Middle frontal gyrus (tissue), 1 donor: ENCODE results near the gene FUS.
"Not testable (repeated sequence)": the region's sequence is repeated elsewhere in the genome, so short reads cannot be mapped to it uniquely, and the experiment has no call there.

Experiments
- DNase-seq: peaks from one replicate; pipeline ENCODE4 v3.0.0-alpha.2; 2015; ENCODE audit warnings: low spot score; ENCODE audit errors: extremely low spot score

FUS gene

DNA sequence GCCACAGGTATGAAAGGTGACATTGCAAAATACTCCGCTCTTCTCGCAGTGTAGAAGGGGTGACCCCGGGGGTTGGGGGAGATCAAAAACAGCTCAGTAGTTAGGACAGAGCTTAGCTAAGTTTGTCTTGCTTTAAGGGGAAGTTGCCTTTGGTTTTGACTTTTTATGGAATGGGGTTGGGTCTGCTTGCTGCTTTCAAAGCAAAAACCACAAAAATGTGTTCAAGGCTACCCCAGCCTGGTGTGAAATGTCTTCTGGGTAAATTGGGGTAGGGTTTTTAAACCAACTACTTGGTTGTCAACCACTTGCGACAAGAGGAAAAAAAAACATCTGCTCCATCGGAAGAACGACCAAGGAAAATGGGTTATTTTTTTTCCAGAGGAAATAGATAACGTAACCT, 6.2 kb downstream of the FUS start:
- no peak for DNase-seq

DNA sequence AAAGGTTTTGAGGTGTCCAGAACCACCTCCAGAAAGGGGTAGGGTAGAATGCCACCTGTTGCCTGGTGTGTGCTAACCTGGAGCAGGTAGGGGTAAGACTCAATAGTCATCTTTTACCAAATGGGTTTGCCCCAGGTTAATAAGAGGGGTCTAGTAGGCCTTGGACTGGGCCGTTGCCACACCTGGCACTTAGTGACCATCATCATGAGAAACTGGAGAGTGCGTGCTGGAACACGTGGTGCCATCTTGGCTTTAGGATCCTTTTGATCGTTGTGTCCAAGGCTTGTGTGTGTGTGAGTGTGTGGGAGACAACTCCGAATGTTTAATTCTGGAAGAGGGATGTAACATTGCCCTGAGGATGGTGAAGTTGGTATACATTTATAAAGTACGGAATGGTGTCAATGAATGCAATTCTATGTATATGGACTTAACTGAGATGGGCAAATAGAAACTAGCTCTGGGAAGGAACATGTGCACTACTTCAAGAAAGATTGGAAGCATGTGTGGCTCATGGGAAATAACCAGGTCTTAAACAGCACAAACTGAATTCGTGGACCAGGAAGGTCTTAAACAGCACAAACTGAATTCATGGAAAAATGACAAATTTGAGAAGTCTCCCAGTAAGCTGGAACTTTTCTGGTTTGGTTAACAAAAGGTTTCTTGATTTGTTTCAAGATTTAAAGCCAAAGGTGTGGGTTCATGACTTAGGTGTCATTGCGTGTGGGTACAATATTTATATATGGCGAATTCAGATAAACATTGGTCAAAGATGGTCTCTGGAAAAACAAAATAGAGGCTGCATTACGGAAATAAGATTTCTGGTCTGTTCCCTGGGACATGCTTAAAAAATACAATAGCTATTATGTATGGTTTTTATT, 7.2 kb downstream of the FUS start:
- DNase-seq, result no peak

DNA sequence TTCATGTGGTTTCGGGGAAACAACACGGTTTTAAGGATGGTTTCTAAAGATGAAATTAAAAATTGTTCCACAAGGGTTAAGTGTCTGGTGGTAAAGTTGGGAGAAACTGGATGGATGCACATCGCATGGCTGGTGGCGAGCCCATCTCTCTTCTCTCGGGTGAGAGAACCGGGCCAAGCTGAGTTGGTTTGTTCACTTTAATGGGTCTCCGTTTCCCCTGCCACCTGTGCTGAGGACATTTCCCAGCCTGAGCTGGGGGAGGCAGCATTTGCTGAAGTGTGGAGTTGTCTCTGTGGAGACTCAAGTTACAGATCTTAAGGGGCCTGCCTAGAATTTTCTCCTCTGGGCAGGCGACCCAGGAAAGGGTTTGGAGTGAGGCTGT, 7.9 kb downstream of the FUS start:
- DNase-seq, result no peak

DNA sequence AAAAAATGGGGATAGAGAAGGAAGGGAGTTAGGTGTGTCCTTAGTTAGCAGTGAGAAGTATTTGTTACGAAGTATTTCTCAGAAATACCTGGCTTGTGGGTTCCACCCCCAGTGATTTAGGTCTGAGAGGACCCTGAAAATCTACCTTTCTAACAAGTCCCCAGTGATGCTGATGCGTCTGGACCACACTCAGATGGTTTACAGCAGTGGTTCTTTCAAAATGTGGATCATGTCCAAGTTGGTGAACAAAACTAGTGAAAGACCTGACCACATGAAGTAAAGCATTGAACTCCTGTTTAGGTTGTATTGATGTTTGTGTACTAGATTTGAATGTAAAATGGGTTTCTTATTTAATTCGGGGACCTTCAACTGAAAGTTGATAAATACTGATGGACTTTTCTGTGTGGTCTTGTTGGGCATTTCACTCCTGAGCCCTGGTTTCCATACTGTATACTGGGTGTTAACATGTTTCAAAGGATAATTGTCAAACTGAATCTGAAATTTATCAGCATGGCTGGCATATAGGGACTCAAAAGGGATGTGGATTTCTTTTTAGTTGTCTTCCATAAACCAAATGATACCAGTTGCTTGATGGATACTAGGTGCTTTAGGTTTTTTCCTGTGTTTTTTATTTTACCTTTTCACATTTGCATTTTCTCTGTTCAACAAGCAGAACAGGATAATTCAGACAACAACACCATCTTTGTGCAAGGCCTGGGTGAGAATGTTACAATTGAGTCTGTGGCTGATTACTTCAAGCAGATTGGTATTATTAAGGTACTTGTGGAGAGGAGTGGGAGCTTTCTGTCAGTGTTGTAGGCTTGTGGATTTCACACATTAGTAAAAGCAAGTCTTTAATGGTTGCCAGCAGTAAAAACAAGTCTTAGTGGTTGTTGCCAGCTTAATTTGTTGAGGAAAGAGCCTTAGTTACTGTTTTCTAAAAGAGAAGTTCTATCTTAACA, 8.8 kb downstream of the FUS start:
- no peak for DNase-seq

DNA sequence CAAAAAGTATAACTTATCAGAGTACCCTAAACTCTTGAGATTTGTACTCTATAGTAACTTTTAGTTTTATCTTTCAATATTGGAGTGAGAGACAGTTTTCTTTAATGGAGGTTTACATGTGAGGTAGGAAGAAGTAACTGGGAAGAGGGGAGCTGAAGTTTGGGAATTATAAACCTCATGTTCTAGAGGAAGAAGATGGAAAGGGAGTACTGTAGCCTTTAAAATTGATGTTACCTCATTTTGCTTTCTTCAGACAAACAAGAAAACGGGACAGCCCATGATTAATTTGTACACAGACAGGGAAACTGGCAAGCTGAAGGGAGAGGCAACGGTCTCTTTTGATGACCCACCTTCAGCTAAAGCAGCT, 9.5 kb downstream of the FUS start:
- DNase-seq, result no peak

DNA sequence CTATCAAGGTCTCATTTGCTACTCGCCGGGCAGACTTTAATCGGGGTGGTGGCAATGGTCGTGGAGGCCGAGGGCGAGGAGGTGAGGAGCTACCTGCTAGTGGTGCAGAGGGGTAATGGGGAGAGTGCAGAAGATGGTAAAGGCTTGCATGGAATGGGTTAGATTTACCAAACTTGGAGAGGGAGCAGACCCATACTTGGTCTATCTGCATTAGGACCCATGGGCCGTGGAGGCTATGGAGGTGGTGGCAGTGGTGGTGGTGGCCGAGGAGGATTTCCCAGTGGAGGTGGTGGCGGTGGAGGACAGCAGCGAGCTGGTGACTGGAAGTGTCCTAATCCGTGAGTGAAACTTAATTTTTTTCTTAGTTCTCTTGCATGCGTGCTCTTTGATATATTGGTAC, 10.1 kb downstream of the FUS start:
- DNase-seq, result no peak

DNA sequence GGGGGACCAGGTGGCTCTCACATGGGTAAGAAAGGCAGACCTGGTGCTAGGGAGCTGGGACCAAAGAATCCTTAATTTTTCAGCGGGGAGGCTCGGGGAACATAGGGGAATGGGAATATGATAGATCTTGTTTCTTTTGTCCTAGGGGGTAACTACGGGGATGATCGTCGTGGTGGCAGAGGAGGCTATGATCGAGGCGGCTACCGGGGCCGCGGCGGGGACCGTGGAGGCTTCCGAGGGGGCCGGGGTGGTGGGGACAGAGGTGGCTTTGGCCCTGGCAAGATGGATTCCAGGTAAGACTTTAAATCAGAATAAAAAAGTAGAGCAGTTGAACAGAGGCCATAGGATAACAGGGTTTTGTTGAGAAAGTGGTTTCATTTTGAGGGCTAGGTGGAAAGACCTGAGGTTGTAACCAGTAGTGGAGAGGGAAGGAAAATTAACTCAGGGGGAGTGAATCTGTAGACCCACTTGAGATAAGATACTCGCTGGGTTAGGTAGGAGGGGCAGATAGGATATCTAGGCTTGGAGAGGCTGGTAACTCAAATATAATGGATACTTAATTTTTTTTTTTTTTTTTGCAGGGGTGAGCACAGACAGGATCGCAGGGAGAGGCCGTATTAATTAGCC, 11.0 kb downstream of the FUS start:
- DNase-seq, result no peak

DNA sequence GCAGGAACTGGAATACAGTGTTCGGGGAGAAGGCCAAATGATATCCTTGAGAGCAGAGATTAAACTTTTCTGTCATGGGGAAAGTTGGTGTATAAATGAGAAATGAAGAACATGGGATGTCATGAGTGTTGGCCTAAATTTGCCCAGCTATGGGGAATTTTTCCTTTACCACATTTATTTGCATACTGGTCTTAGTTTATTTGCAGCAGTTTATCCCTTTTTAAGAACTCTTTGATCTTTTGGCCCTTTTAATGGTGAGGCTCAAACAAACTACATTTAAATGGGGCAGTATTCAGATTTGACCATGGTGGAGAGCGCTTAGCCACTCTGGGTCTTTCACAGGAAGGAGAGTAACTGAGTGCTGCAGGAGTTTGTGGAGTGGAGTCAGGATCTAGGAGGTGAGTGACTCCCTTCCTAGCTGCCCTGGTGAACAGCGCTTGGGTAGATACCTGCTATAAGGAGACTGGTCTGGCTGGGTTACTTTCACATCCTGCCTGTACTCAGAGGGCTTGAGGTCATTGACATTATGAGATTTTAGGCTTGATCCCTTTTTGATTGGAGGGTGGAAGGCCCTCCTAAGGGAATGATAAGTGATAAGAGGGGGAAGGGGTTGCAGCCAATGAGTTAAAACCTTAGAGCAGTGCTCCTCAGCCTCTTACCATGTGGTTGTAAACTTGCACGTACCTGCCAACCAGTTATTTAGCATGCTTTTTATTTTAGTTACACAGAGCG, 11.9 kb downstream of the FUS start:
- no peak for DNase-seq

DNA sequence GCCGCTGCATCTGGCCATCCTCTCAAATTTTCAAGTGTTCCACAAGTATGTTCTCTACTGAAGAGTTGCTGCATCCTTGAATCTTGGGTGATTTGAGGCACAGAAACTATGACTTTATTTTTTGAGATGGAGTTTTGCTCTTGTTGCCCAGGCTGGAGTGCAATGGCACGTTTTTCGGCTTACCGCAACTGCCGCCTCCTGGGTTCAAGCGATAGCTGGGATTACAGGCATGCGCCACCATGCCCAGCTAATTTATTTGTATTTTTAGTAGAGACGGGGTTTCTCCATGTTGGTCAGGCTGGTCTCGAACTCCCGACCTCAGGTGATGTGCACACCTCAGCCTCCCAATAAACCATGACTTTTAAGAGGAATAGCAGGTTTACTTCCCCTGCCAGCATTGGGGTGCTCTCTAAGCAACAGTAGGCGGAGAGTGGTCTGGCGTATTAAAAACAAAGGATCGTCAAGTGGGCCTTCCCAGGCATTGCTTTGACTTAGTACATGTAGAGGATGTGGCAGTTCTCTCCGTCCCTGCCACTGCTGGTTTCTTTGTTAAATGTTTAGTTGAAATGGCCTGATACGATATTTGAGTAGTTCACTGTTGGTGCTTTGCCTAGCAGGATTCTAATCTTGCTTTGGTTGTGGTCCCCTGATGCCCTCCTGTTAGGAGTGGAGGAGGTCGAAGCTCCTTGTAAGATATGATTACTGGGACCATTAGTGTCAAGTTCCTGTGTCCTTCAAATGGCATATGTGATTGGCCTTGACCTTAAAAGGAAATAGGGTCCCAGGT, 13.1 kb downstream of the FUS start:
- no peak for DNase-seq

DNA sequence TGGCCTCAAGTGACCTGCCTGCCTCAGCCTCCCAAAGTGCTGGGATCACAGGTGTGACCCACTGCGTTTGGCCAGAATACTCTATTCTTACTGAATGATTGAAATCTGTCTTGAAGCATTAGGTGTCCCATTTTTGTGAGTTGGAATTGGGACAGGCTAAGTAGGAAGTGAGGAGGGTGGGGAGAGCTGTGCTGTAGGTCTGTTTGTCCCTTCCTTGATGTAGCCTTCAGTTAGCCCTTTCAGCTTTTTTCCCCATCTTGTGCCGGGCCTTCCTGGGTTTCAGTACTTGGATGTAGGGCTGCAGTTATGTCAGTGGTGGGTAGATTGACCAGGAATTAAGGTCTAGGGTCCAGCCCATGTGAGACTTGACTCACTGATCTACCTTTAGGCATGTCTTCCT, 13.9 kb downstream of the FUS start:
- DNase-seq, result no peak

DNA sequence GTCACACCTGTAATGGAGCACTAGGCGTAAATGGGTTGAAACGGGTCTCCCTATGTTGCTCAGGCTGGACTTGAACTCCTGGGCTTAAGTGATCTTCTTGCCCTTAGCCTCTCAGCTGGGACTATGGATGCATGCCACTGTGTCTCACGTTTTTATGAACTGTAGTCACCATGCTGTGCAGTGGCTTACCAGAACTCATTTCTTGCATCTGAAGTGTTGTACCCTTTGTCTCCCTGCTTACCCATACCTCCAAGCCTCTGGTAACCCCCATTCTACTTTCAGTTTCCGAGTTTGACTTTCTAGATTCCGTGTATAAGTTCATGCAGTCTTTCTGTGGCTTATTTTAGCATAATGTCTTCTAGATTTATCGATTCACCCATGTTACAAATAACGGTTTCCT, 15.0 kb downstream of the FUS start:
- DNase-seq, result no peak

DNA sequence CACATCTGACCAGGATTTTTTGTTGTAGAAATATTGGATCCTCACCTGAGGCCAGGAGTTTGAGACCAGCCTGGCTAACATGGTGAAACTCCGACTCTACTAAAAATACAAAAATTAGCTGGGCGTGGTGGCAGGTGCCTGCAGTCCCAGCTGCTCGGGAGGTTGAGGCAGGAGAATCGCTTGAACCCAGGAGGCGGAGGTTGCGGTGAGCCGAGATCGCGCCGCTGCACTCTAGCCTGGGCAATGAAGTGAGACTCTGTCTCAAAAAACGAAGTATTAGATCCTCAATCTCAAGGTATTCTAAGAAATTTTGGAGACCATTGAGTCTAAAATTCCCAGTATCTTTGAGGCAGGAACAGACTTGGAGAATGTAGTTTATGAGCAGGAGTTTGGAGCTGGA, 15.9 kb downstream of the FUS start:
- DNase-seq, result not testable (repeated sequence)

DNA sequence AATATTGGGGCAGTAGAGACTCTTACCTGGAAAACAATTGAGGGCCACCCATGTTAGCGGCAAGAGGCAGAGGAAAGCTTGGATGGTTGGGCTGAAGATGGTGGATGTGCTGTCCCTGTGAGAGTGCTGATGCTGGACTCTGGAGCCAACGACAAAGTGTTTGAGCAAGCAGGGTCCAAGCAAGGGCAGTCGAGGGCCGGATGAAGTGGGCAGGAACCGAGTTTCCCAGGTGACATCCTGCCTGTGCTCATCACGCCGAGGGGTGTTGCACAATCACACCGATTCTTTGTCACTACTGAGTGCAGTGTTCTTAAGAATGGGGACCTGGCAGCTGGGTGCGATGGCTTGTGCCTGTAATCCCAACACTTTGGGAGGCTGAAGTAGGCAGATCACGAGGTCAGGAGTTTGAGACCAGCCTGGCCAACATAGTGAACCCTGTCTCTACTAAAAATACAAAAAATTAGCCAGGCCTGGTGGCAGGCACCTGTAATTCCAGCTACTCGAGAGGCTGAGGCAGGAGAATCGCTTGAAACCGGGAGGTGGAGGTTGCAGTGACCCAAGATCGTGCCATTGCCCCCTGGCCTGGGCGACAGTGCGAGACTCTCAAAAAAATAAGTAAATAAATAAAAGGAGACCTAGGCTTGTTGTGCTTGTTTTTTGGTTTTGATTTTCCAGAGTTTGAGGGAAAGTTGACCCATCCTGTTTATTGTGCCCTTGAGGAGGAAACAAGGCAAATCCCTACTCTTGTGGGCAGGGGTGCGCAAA, 16.6 kb downstream of the FUS start:
- DNase-seq, result no peak

DNA sequence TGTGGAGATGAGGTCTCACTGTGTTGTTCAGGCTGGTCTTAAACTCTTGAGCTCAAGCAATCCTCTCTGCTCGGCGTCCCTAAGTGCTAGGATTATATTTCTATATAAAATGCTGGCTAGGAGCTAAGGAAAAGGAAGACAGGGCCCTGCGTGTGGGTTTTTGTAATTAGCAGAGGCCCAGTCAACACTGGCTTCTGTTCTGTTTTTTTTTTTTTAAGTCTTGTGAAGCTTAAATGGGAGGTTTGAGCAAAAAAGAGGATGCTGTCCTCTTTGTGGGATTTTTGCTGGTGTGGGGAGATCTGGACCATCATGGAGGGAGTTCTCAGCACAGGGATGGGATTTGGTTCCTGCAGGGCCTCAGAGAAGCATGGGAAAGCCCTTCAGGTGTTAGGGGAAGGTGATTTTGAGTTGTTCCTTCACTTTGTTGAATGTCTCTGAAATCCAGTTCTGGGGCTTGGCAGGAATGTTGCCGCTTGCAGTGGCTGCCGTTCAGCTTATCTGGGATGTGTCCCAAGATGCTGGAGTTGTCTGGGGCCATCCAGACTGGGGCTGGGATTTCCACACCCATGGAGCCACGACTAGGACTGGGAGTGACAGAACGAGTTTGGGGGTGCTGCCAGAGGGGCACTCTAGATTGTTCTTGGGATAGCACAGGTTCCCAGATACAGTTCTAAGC, 18.4 kb downstream of the FUS start:
- DNase-seq, result no peak

DNA sequence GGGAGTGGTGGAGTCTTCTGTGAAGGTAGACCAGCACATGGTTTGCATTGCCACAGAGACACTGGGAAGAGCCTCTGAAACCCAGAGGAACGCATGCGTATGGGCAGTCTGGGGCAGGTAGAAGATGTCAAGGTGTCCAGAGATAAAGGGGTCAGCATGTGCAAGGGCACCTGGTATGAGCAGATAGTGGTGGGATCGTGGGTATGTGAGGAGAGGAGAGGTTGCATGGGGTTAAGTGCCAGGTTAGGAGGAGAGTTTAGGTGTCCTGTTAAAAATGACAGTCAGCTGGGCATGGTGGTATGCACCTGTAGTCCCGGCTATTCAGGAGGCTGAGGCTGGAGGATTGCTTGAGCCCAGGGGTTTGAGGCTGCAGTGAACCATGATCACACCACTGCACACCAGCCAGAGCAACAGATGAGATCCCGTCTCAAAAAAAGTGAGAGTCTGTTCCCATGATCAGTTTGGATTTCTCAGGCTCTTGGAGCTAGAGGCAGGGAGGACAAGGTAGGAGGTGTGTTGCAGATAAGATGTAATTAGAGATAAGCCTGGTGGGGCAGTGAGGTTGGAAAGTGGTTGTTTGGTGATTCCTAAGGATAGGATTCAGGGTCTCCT, 19.6 kb downstream of the FUS start:
- no peak for DNase-seq

DNA sequence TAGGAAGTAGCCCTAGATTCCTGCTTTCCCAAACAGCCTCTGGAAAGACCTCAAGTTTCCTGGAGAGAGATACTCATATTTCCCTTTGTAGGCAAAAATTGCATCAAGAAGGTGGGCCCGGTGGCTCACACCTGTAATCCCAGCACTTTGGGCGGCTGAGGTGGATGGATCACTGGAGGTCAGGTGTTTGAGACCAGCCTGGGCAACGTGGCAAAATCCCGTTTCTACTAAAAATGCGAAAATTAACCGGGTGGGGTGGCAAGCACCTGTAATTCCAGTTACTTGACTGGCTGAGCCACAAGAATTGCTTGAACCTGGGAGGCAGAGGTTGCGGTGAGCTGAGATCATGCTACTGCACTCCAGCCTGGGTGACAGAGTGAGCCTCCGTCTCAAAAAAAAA, 20.2 kb downstream of the FUS start:
- DNase-seq, result not testable (repeated sequence)

DNA sequence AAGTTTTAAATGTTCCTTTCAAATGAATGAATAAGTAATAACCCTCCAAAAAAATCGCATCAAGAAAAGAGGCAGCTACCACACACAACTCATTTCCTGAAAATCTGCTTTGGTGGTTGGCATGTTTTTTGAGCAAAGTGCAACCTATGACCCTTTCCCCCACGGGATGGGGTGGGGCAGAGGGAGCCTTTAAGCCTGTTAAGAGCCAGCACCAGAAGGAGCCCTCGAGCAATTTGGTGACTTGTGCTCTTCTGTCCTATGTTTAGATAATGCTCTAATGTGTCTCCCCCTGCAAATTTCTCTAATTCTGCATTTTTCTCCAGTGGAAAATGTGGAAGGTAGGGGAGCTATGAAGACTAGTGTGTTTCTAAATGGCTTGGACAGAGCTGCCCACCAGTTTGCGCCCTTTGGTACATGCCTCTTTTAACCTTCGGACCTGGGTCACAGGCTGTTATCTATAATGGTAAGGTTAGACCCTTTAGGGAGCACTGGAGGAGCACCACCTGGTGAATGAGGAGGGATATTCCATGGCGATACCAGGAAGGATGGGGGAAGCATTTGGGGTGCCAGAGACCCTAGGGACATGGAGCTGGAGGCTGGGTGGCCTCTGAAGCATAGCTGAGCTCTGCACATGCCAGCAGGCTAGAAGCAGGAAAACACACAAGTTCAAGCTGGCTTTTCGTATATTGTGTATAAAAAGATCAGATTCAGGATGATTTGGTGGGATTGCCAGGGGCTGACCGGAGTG, 21.1 kb downstream of the FUS start:
- DNase-seq, result no peak
